ENCODE results near the gene VAV1. TPM values are rescaled to one million over a fixed set of nuclear protein-coding genes. Genes with fewer than 3 reads are reported as not detected.
A peak's percentile ranks its signal among the peaks of the same experiment; 100 is the strongest.

Gene VAV1
- polyA plus RNA-seq, 2 of the 4 experiments (the other 2 are of a cell fraction), result 5.6 to 7.5 TPM

DNA sequence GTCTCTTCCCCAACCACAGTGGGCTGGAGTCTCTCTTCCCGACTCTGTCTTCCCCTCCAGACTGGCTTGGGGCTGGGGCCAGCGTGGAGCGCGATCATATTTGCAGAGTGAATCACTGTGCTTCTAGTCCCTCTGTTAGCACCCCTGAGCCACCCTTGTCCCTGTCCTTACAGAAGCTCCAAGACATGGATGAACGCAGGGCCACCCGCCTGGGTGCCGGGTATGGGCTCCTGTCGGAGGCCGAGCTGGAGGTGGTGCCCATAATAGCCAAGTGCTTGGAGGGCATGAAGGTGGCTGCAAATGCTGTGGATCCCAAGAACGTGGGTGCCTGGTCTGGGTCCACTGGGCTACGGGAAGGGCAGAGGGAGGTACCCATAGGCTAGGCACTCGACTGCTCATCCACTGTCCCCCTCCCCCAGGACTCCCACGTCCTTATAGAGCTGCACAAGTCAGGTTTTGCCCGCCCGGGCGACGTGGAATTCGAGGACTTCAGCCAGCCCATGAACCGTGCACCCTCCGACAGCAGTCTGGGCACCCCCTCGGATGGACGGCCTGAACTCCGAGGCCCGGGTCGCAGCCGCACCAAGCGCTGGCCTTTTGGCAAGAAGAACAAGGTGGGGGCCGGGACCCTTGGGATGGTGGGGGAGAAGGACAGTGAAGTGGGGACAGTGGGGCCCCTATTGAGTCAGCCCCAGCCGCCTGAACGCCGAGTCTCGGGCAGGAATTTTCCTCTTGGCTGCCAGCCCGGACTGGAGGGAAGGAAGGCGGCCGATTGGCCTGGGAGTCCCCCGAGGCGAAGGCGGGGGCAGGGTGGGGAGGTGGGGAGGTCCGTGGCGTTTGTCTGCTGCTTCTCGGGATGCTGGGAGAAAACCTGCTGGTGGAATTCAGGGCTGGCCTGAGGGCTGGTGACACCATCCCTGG lies 27.9 kb upstream of the VAV1 start (continued):
- TF ChIP-seq, protein P1, sequence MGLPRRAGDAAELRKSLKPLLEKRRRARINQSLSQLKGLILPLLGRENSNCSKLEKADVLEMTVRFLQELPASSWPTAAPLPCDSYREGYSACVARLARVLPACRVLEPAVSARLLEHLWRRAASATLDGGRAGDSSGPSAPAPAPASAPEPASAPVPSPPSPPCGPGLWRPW (IDR thresholded peaks at IDR 0.05), result no peak
- TF ChIP-seq HOXA7 (CRISPR knock-in tag; IDR thresholded peaks at IDR 0.05) (no peak), FOSL2 (IDR thresholded peaks at IDR 0.05) (0 out of 2 replicates have a peak, but pooled peaks have one; percentile 33), FOSL2 (CRISPR knock-in tag; IDR thresholded peaks at IDR 0.05) (peak; percentile 50), EHF (CRISPR knock-in tag; IDR thresholded peaks at IDR 0.05) (0 out of 2 replicates have a peak, but pooled peaks have one; percentile 49), HOXB13 (CRISPR knock-in tag; IDR thresholded peaks at IDR 0.05; ENCODE audit: low read depth) (no peak), CBX8 (IDR thresholded peaks at IDR 0.05) (no peak), ZC3H11A (IDR thresholded peaks at IDR 0.05) (no peak), EHMT2 (IDR thresholded peaks at IDR 0.05; ENCODE audit: low read depth) (no peak), NFE2L2 (conservative IDR thresholded peaks at IDR 0.05; ENCODE audit: low read length) (no peak), HDAC2 (IDR thresholded peaks at IDR 0.05) (no peak), RCOR1 (IDR thresholded peaks at IDR 0.05; ENCODE audit: low read depth, low read length) (no peak), CEBPB (IDR thresholded peaks at IDR 0.05) (no peak), PHF8 (IDR thresholded peaks at IDR 0.05; ENCODE audit: borderline replicate concordance, low read depth) (no peak)
- TF ChIP-seq, protein P2, sequence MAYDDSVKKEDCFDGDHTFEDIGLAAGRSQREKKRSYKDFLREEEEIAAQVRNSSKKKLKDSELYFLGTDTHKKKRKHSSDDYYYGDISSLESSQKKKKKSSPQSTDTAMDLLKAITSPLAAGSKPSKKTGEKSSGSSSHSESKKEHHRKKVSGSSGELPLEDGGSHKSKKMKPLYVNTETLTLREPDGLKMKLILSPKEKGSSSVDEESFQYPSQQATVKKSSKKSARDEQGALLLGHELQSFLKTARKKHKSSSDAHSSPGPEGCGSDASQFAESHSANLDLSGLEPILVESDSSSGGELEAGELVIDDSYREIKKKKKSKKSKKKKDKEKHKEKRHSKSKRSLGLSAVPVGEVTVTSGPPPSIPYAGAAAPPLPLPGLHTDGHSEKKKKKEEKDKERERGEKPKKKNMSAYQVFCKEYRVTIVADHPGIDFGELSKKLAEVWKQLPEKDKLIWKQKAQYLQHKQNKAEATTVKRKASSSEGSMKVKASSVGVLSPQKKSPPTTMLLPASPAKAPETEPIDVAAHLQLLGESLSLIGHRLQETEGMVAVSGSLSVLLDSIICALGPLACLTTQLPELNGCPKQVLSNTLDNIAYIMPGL (CRISPR knock-in tag; IDR thresholded peaks at IDR 0.05; ENCODE audit: borderline replicate concordance), result no peak
- TF ChIP-seq, protein P3, sequence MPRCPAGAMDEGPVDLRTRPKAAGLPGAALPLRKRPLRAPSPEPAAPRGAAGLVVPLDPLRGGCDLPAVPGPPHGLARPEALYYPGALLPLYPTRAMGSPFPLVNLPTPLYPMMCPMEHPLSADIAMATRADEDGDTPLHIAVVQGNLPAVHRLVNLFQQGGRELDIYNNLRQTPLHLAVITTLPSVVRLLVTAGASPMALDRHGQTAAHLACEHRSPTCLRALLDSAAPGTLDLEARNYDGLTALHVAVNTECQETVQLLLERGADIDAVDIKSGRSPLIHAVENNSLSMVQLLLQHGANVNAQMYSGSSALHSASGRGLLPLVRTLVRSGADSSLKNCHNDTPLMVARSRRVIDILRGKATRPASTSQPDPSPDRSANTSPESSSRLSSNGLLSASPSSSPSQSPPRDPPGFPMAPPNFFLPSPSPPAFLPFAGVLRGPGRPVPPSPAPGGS (IDR thresholded peaks at IDR 0.05), result peak; percentile 53; the same call in 2 of the 3 replicates
- TF ChIP-seq, protein P4, sequence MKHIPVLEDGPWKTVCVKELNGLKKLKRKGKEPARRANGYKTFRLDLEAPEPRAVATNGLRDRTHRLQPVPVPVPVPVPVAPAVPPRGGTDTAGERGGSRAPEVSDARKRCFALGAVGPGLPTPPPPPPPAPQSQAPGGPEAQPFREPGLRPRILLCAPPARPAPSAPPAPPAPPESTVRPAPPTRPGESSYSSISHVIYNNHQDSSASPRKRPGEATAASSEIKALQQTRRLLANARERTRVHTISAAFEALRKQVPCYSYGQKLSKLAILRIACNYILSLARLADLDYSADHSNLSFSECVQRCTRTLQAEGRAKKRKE (CRISPR knock-in tag; IDR thresholded peaks at IDR 0.05; ENCODE audit: low read depth), result no peak
- TF ChIP-seq, protein P5, sequence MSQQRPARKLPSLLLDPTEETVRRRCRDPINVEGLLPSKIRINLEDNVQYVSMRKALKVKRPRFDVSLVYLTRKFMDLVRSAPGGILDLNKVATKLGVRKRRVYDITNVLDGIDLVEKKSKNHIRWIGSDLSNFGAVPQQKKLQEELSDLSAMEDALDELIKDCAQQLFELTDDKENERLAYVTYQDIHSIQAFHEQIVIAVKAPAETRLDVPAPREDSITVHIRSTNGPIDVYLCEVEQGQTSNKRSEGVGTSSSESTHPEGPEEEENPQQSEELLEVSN (IDR thresholded peaks at IDR 0.05; ENCODE audit: borderline replicate concordance, low read depth), result peak; percentile 52; the same call in 1 of the 2 replicates
- TF ChIP-seq, protein P6, sequence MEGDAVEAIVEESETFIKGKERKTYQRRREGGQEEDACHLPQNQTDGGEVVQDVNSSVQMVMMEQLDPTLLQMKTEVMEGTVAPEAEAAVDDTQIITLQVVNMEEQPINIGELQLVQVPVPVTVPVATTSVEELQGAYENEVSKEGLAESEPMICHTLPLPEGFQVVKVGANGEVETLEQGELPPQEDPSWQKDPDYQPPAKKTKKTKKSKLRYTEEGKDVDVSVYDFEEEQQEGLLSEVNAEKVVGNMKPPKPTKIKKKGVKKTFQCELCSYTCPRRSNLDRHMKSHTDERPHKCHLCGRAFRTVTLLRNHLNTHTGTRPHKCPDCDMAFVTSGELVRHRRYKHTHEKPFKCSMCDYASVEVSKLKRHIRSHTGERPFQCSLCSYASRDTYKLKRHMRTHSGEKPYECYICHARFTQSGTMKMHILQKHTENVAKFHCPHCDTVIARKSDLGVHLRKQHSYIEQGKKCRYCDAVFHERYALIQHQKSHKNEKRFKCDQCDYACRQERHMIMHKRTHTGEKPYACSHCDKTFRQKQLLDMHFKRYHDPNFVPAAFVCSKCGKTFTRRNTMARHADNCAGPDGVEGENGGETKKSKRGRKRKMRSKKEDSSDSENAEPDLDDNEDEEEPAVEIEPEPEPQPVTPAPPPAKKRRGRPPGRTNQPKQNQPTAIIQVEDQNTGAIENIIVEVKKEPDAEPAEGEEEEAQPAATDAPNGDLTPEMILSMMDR (IDR thresholded peaks at IDR 0.05), result no peak

DNA sequence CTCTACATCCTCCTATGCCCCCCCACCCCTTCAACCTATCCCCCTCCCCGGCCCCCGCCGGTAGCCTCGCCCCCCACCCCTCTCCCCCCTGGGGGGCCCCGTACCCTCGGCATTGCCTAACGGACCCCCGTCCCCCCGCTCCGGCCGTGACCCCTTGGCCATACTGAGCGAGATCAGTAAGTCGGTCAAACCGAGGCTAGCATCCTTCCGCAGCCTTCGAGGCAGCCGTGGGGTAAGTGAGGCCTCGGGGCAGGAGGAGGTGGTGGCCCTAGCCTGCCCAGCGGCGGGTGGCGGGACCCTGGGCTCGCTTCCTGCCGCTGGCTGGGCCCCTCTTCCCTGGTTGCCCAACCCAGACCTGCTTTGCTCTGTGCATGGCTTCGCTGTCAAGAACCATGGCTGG lies 26.5 kb upstream of the VAV1 start:
- 100% methylated on average over 3 of the region's 24 CpGs for WGBS (ENCODE audit: missing lambda C conversion rate)
- CTCF ChIA-PET, result interaction anchor here (6.3 kb wide), 1 partner anchor 117 kb away, joined by 36 read pairs; no protein-coding TSS in a partner anchor
- no peaks in the 10 kb centered on the region for H3K9me3 ChIP-seq
- ATAC-seq (no peak), FAIRE-seq (no peak), DNase-seq (ENCODE audit: low read depth in 1 of 2, low spot score in 1 of 2) (no peak)
- no peak overlapping the region for H3K4me3 ChIP-seq
- POLR2A ChIA-PET, result no interaction called here
- H3K27ac ChIP-seq, result peak overlapping the region; percentile 92 to 99
- peaks cover 66% of the 10 kb centered on the region for H3K4me1 ChIP-seq
- H3K4me2 ChIP-seq, result peak overlapping the region; percentile 67
- TF ChIP-seq RAD21 (conservative IDR thresholded peaks at IDR 0.05 in 1 of 2, IDR thresholded peaks at IDR 0.05 in 1 of 2), result no peak
- no peak for TF ChIP-seq PHF8 (IDR thresholded peaks at IDR 0.05; ENCODE audit: borderline replicate concordance, low read depth)
- no peak for TF ChIP-seq FOSB (CRISPR knock-in tag; IDR thresholded peaks at IDR 0.05)
- TF ChIP-seq, protein P7, sequence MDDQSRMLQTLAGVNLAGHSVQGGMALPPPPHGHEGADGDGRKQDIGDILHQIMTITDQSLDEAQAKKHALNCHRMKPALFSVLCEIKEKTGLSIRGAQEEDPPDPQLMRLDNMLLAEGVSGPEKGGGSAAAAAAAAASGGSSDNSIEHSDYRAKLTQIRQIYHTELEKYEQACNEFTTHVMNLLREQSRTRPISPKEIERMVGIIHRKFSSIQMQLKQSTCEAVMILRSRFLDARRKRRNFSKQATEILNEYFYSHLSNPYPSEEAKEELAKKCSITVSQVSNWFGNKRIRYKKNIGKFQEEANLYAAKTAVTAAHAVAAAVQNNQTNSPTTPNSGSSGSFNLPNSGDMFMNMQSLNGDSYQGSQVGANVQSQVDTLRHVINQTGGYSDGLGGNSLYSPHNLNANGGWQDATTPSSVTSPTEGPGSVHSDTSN (IDR thresholded peaks at IDR 0.05), result no peak
- TF ChIP-seq POLR2A (IDR thresholded peaks at IDR 0.05; ENCODE audit: low read length), result no peak
- TF ChIP-seq FOSL2 (IDR thresholded peaks at IDR 0.05), result no peak
- no peak for TF ChIP-seq FOSL2 (CRISPR knock-in tag; IDR thresholded peaks at IDR 0.05)
- TF ChIP-seq, protein P8, sequence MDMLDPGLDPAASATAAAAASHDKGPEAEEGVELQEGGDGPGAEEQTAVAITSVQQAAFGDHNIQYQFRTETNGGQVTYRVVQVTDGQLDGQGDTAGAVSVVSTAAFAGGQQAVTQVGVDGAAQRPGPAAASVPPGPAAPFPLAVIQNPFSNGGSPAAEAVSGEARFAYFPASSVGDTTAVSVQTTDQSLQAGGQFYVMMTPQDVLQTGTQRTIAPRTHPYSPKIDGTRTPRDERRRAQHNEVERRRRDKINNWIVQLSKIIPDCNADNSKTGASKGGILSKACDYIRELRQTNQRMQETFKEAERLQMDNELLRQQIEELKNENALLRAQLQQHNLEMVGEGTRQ (IDR thresholded peaks at IDR 0.05), result no peak
- no peak for TF ChIP-seq FOXS1 (CRISPR knock-in tag; IDR thresholded peaks at IDR 0.05)
- no peak for TF ChIP-seq HOXB13 (CRISPR knock-in tag; IDR thresholded peaks at IDR 0.05; ENCODE audit: low read depth)
- TF ChIP-seq HDAC2 (IDR thresholded peaks at IDR 0.05), result no peak
- TF ChIP-seq RNF2 (IDR thresholded peaks at IDR 0.05; ENCODE audit: borderline replicate concordance, low read depth), result no peak

Data from A549 (cell line).